GM18511 (cell line): ENCODE measurements around the gene ANKRD36.
"Not testable (repeated sequence)": the region's sequence is repeated elsewhere in the genome, so short reads cannot be mapped to it uniquely, and the experiment has no call there.

Experiments
- ATAC-seq: cut with Tn5 transposase; IDR thresholded peaks from one replicate; pipeline ENCODE4 v1.9.1; 2021; ENCODE audit warnings: mild to moderate bottlenecking, moderate library complexity; ENCODE audit not compliant: unreplicated experiment

ANKRD36 gene

DNA sequence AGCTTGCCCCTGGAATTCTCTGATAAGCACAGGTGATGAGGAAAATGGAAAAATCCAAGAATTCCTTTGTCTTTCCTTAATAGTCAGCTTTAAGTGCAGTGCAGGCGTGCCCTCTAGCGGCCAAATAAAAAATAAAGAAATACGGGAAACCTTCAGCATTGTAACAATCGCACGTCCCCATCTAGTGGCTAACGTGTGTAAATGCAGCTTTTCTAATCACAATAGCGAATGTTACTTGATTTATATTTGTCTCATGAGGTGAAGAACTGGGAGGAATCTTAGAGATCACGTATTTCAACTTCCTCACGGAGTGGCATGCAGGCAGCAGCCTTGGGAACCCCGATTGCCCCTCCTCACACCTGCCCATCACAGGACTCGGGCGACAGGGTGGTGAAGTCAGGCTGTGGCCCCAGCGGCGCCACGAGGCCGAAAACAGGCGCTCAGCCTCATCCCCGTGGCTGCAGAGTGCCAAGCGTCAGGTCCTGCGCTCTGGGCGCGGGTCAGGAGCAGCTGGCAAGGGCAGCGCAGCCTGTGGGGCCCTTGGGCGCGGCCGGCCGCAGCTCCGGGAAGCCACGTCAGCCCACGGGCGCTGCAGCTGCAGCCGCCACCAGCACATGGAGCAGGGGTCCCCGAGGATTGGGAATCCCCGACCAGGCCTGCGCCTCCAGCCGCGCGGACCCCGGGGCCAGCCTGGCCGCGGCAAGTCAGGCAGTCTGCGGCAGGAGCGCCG lies 468 bp upstream of the ANKRD36 start:
- ATAC-seq: peak; percentile 49

DNA sequence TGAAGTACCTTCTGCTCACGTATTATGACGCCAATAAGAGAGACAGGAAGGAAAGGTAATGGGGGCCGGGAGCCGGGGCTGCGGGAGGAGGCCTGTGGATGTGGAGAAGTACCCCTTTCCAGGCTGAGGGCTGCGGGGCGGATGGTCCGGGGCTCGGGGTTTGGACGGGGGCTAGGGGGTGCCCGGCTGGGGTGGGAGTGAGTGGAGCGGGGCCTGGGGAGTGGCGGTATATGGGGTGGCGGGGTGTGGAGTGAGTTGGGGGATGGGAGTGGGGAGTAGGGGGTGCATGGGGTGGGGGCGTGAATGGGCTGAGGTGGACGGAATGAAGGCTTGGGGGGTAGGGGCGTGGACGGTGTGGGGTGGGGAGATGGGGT lies 916 bp downstream of the ANKRD36 start:
- ATAC-seq: not testable (repeated sequence)

DNA sequence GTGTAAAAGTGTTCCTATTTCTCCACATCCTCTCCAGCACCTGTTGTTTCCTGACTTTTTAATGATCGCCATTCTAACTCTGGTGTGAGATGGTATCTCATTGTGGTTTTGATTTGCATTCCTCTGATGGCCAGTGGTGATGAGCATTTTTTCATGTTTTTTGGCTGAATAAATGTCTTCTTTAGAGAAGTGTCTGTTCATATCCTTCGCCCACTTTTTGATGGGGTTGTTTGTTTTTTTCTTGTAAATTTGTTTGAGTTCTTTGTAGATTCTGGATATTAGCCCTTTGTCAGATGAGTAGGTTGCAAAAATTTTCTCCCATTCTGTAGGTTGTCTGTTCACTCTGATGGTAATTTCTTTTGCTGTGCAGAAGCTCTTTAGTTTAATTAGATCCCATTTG lies 16.1 kb downstream of the ANKRD36 start:
- ATAC-seq: not testable (repeated sequence)

DNA sequence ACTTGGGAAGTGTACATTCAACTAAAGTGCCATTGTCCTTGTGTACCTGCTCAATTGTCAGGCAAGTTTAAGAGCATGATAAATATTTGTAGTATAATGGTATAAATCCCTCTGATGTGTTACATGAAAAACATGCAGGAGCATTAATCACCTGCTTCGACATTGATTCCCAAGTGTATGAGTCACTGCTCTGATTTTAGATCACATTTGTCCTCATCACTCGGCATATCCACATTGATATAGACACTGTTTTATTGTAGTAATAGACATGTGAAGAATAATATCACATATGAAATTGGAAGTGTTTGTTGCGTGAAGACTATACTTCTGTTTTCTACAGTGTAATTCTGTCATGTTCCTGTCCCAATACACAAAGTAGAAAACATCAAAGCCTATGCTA lies 31.1 kb downstream of the ANKRD36 start:
- ATAC-seq: not testable (repeated sequence)

DNA sequence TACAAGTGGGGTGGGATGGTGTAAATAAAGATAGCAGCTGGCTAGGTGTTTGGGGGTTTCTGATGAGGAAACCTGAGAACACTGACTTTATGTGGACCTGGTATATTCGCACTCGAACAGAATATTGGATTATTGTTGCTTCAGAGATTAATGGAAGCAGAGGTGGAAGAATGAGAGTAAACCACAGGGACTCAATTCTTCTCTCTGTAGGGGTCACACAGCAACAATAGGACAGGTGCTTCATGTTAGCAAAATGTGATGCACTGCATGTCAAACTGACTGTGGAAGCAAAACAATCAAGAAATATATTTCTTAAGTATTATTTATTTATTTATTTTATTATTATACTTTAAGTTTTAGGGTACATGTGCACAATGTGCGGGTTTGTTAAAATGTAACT lies 53.6 kb downstream of the ANKRD36 start:
- not testable (repeated sequence) for ATAC-seq

DNA sequence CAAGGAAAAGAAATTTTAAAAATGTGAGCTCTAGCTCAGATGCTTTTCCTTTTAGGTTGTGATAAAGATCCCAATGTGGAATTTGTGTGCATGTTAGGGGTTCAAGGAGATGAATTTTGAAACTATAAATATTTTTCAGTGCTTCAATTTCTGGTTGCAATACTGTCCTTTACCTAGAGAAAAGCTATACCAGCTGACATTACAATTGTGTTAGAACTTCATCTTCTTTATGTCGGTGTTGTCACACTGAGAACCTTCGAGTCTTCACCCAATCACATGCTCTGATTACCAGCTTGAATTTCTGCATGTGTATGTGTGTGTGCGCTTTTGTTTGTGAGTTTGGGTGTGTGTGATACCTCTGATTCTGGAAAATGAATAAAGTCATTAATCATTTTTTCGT lies 55.0 kb downstream of the ANKRD36 start:
- ATAC-seq: not testable (repeated sequence)

DNA sequence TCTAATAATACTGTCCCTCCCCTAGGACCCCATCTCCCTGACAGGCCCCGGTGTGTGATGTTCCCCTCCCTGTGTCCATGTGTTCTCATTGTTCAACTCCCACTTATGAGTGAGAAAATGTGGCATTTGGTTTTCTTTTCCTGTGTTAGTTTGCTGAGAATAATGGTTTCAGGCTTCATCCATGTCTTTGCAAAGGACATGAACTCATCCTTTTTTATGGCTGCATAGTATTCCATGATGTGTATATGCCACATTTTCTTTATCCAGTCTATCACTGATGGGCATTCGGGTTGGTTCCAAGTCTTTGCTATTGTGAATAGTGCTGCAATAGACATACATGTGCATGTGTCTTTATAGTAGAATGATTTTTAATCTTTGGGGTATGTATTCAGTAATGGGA lies 55.6 kb downstream of the ANKRD36 start:
- ATAC-seq: not testable (repeated sequence)

DNA sequence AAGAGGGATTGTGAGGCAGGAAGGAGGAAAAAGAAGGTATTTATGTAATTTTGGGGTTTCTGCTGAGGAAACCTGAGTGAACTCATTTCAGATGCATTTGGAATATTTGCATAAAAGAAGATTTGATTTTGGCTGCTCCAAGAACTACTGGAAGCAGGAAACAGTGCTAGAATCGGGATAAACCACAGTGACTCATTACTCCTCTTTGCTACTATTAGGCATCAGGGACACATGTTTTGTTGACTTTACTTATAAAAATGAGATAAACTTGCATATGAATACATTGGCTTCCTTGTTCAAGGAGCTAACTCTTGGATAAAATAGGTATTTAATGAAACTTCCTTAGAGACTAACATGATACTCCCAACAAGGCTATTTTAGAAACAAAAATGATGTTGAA lies 67.4 kb downstream of the ANKRD36 start:
- ATAC-seq: not testable (repeated sequence)

DNA sequence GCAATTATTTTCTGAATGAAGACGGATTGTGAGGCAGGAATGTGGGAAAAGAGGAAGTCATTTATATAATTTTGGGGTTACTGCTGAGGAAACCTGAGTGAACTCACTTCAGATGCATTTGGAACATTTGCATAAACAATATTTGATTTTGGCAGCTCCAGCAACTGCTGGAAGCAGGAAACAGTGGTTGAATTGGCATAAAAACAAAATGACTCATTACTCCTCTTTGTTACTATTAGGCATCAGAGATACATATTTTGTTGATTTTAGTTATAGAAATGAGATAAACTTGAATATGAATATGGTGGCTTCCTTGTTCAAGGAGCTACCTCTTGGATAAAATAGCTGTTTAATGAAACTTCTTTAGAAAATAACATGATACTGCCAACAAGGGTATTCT lies 82.4 kb downstream of the ANKRD36 start:
- not testable (repeated sequence) for ATAC-seq

DNA sequence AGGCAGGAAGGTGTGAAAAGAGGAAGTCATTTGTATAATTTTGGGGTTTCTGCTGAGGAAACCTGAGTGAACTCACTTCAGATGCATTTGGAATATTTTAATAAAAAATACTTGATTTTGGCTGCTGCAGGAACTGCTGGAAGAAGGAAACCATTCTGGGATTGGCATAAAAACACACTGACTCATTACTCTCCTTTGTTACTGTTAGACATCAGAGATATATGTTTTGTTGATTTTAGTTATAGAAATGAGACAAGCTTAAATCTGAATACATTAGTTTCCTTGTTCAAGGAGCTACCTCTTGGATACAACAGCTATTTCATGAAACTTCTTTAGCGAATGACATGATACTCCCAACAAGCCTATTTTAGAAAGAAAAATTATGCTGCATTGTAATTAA lies 84.3 kb downstream of the ANKRD36 start:
- not testable (repeated sequence) for ATAC-seq

DNA sequence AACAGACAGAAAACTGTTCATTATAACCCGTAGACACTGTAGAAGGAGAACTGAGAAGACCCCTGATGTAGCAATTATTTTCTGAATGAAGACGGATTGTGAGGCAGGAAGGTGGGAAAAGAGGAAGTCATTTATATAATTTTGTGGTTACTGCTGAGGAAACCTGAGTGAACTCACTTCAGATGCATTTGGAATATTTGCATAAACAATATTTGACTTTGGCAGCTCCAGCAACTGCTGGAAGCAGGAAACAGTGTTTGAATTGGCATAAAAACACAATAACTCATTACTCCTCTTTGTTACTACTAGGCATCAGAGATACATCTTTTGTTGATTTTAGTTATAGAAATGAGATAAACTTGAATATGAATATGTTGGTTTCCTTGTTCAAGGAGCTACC lies 87.9 kb downstream of the ANKRD36 start:
- not testable (repeated sequence) for ATAC-seq

DNA sequence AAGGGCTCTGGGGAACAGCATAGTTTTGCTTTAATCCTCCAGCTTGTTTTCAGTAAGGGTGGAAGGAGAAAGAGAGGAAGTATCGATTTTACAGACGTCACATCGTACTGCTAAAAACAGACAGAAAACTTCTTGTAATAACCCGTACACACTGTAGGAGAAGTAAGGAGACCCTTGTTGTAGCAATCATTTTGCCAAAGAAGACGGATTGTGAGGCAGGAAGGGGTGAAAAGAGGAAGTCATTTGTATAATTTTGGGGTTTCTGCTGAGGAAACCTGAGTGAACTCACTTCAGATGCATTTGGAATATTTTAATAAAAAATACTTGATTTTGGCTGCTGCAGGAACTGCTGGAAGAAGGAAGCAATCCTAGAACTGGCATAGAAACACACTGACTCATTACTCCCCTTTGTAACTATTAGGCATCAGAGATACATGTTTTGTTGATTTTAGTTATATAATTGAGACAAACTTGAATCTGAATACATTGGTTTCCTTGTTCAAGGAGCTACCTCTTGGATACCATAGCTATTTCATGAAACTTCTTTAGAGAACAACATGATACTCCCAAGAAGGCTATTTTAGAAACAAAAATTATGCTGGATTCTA lies 89.8 kb downstream of the ANKRD36 start:
- not testable (repeated sequence) for ATAC-seq

DNA sequence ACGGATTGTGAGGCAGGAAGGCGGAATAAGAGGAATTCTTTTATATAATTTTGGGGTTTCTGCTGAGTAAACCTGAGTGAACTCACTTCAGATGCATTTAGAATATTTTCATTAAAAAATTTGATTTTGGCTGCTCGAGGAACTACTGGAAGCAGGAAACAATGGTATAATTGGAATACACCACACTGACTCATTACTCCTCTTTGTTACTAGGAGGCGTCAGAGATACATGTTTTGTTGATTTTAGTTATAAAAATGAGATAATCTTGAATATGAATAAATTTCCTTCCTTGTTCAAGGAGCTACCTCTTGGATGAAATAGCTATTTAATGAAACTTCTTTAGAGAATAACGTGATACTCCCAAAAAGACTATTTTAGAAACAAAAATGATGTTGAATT lies 97.4 kb downstream of the ANKRD36 start:
- no peak for ATAC-seq

DNA sequence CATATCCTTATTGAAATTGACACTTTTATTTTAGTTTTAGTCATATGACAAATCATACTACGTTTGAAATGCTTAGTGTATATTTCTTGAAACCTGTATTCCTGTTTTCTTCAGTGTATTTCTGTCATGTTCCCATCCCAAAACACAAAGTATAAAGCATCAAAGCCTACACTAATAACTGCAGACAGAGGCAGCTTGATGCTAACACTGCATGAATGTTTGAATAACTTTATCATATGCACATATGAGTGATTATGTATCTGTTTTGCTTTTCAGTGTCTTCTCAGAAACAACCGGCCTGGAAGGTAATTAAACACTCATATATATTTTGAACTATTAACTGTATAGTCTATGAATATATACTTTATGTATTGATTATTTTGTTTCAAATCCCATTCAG lies 102.1 kb downstream of the ANKRD36 start:
- ATAC-seq: not testable (repeated sequence)

DNA sequence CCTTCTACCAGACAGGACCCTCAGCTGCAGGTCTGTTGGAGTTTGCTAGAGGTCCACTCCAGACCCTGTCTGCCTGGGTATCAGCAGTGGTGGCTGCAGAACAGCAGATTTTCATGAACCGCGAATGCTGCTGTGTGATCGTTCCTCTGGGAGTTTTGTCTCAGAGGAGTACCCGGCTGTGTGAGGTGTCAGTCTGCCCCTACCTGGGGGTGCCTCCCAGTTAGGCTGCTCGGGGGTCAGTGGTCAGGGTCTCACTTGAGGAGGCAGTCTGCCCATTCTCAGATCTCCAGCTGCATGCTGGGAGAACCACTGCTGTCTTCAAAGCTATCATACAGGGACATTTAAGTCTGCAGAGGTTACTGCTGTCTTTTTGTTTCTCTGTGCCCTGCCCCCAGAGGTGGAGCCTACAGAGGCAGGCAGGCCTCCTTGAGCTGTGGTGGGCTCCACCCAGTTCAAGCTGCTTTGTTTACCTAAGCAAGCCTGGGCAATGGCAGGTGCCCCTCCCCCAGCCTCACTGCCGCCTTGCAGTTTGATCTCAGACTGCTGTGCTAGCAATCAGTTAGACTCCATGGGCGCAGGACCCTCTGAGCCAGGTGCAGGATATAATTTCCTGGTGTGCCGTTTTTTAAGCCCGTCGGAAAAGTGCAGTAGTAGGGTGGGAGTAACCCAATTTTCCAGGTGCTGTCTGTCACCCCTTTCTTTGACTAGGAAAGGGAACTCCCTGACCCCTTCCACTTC lies 118.1 kb downstream of the ANKRD36 start:
- not testable (repeated sequence) for ATAC-seq

DNA sequence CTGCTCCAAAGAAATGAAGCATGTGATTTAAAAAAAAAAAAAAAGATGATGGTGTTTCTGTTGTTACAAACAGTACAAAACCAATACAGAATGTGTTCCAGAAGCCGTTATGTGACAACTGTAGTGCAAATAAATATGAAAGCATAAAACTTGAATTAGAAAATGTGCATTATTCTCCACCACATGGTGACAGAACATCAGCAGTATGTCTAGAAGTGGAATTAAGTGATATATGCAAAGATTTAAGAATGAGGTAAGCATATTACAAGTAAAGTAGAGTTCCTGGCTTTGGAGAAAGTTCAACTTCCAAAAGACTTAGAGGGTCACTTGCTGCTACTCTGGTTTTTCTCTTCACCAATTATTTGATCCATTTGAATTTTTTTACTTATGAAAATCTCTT lies 120.0 kb downstream of the ANKRD36 start:
- not testable (repeated sequence) for ATAC-seq

DNA sequence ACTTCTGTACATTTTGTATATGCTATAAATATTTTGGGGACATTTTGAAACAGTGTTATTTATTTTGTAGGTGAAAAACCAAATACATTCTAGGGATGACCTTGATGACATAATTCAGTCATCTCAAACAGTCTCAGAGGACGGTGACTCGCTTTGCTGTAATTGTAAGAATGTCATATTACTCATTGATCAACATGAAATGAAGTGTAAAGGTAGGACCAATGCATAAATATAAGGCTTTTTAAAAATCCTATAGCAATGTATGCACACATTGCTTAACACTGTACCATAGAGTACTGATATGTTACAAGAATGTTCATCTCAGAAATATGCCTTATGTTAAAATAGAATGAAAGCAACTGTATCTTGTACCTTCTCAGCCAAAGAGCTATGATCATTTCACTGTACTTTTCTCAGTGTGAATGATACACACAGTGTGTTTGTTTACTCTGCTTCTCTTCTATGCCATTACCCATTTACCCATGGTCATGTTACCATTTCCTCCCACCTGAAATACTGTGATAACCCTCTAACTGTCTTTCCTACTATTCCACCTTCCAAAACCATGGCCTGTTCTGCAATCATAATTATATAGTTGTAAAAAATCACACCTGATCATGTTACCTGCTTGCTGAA lies 120.8 kb downstream of the ANKRD36 start:
- ATAC-seq: not testable (repeated sequence)

DNA sequence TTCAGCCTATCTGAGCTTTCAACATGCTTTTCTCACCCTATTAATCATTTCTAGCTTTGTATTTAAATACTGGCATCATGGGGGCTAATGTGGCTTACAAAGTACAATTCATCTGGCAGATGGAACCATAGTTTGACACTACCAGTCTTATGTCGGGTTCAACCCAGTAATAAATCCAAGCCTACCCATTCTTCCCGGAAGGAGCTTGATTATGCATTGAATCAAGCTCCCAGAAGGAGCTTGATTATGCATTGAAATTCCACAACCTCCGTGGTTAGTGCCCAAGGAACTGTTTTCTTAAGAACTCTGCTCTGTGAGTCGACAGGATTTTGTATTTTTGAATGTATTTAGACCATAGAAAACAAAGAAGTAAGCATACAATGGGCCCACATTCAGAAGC lies 148.2 kb downstream of the ANKRD36 start:
- ATAC-seq: not testable (repeated sequence)

DNA sequence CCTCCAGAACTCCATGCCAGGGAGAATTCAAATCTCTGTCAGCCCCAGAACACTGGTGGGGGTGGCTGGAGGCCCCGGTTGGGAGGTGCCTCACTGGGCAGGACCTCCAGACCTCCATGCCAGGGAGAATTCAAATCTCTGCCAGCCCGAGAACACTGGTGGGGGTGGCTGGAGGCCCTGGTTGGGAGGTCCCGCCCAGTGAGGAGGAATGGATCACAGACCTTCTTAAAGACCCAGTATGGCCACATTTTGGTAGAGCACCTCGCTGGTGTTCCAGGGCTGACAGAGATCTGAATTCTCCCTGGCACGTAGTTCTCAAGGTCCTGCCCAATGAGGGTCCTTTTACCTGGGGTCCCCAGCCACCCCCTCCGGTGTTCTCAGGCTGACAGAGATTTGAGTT lies 153.5 kb downstream of the ANKRD36 start:
- ATAC-seq: not testable (repeated sequence)

DNA sequence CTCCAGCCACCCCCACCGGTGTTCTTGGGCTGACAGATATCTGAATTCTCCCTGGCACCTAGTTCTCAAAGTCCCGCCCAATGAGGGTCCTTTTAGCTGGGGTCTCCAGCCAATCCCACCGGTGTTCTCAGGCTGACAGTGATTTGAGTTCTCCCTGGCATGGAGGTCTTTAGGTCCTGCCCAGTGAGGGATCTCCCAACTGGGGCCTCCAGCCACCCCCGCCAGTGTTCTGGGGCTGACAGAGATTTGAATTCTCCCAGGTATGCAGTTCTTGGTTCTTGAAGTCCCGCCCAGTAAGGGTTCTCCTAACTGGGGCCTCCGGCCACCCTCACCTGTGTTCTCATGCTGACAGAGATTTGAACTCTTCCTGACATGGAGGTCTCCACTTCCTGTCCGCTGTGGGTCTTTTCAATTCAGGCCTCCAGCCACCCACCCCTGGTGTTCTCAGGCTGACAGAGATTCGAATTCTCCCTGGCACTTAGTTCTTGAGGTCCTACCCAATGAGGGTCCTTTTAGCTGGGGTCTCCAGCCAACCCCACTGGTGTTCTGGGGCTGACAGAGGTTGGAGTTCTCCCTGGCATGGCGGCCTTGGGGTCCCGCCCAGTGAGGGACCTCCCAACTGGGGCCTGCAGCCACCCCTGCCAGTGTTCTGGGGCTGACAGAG lies 154.6 kb downstream of the ANKRD36 start:
- no peak for ATAC-seq

DNA sequence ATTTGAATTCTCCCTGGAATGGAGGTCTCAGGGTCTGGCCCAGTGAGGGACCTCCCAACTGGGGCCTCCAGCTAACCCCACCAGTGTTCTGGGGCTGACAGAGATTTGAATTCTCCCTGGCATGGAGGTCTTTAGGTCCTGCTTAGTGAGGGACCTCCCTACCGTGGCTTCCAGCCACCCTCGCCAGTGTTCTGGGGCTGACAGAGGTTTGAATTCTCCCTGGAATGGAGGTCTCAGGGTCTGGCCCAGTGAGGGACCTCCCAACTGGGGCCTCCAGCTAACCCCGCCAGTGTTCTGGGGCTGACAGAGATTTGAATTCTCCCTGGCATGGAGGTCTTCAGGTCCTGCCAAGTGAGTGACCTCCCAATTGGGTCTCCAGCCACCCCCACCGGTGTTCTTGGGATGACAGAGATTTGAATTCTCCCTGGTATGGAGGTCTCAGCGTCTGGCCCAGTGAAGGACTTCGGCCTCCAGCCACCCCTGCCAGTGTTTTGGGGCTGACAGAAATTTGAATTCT lies 155.2 kb downstream of the ANKRD36 start:
- ATAC-seq: not testable (repeated sequence)
